Colonic mucosa (tissue), 4 donors: ENCODE data around the gene CFAP141. TPM values are rescaled to one million over a fixed set of nuclear protein-coding genes. Genes with fewer than 3 reads are reported as not detected.
"Not testable (repeated sequence)": the region's sequence is repeated elsewhere in the genome, so short reads cannot be mapped to it uniquely, and the experiment has no call there.

Experiments
- DNase-seq: peaks from one replicate; pipeline ENCODE4 v3.0.0-alpha.2; 2020
- H3K27ac ChIP-seq: fragments of 200-600 bp; one replicate; pipeline ENCODE4 v1.8.0; 2021
- H3K27me3 ChIP-seq: fragments of 200-600 bp; one replicate; pipeline ENCODE4 v1.8.0; 2021
- H3K36me3 ChIP-seq: fragments of 200-600 bp; one replicate; pipeline ENCODE4 v1.8.0; 2021
- H3K4me1 ChIP-seq: fragments of 200-600 bp; one replicate; pipeline ENCODE4 v1.8.0; 2021; ENCODE audit warnings: mild to moderate bottlenecking
- H3K4me3 ChIP-seq: fragments of 200-600 bp; one replicate; pipeline ENCODE4 v1.8.0; 2021
- H3K9ac ChIP-seq, 2 donors: one replicate each; pipeline ENCODE4 v1.7.0; 2013; ENCODE audit warnings: control low read depth in 2 of 2, low read depth in 2 of 2, low read length in 2 of 2
- H3K9me3 ChIP-seq: fragments of 200-600 bp; one replicate; pipeline ENCODE4 v1.8.0; 2021
- intact Hi-C: fragments of 100-400 bp; cut with DNase I; formaldehyde crosslinking; loops from one replicate; pipeline ENCODE4 v1.14.1; 2022
- total RNA-seq, 2 donors: library from RNA; stranded (reverse); fragmentation: NEBNext Ultra II Directional in 1 of 2; extraction: Animal tissue kit (Norgen Biotek cat#: 25700) in 1 of 2; gene quantifications; one replicate each; pipeline ENCODE4 v1.2.1, GENCODE V29; 2021
- TF ChIP-seq, protein P1 (sequence below): fragments of 200-600 bp; IDR thresholded peaks from one replicate; pipeline ENCODE4 v1.8.0; 2022; ENCODE audit warnings: antibody characterized with exemption, mild to moderate bottlenecking
- donor health status: healthy.
- donor health status: DM: no; HTN: no; CAD: no.
- donor health status: DM: no; HTN: no; CAD: no.

CFAP141 gene
- total RNA-seq, 2 donors from 2014 or later, result not detected

DNA sequence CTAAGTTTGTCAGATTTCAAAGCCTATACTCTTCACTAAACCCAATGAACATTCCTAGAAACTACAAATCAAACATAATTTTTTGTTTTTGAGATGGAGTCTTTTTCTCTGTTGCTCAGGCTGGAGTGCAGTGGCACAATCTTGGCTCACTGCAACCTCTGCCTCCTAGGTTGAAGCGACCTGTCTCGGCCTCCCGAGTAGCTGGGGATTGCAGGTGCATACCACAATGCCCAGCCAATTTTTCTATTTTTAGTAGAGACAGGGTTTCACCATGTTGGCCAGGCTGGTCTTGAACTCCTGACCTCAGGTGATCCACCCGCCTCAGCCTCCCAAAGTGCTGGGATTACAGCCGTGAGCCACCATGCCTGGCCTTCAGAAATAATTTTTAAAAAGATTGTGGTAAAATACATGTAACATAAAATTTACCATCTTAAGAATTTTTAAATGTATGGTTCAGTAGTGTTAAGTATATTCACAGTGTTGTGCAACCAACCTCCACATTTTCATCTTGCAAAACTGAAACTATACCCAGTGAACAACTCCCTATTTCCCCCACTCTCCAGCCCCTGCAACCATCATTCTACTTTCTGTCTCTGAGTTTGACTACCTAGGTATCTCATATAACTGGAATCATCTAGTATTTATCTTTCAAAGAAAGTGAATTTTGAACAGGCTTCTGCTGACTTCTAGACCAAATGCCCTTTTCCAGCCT, 2.7 kb upstream of the CFAP141 start:
- no peak overlapping the region for H3K9ac ChIP-seq
- DNase-seq, result no peak
- H3K9me3 ChIP-seq, result no peaks in the 10 kb centered on the region
- no peaks in the 10 kb centered on the region for H3K4me1 ChIP-seq
- peaks cover 29% of the 10 kb centered on the region for H3K36me3 ChIP-seq
- TF ChIP-seq, protein P1, sequence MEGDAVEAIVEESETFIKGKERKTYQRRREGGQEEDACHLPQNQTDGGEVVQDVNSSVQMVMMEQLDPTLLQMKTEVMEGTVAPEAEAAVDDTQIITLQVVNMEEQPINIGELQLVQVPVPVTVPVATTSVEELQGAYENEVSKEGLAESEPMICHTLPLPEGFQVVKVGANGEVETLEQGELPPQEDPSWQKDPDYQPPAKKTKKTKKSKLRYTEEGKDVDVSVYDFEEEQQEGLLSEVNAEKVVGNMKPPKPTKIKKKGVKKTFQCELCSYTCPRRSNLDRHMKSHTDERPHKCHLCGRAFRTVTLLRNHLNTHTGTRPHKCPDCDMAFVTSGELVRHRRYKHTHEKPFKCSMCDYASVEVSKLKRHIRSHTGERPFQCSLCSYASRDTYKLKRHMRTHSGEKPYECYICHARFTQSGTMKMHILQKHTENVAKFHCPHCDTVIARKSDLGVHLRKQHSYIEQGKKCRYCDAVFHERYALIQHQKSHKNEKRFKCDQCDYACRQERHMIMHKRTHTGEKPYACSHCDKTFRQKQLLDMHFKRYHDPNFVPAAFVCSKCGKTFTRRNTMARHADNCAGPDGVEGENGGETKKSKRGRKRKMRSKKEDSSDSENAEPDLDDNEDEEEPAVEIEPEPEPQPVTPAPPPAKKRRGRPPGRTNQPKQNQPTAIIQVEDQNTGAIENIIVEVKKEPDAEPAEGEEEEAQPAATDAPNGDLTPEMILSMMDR, result no peak
- H3K4me3 ChIP-seq, result no peak overlapping the region
- no peak overlapping the region for H3K27ac ChIP-seq
- intact Hi-C loops, result no loop called here
- H3K27me3 ChIP-seq, result no peaks in the 10 kb centered on the region

DNA sequence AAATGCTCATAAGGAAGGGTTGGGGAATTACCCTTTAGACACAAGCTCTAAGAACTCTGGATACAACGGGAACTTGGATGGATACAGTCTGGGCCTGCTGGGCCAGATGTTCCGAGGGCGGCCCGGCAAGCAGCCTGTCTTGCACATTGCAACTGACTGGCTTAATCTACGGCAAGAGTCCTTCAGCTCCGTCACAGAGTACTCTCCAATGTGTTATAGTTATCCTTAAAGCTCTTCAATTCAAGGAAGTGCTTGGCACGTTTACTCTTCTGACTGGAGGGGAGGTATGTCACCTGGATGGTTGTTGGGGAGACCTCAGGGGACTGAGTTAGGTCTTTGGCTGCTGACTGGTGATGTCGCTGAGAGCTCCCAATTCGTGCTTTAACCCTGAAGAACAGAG, 1.1 kb upstream of the CFAP141 start:
- no peaks in the 10 kb centered on the region for H3K4me1 ChIP-seq
- DNase-seq, result no peak
- no peak overlapping the region for H3K27ac ChIP-seq
- TF ChIP-seq, protein P1, result no peak
- H3K27me3 ChIP-seq, result no peaks in the 10 kb centered on the region
- H3K9me3 ChIP-seq, result no peaks in the 10 kb centered on the region
- no peak overlapping the region for H3K9ac ChIP-seq
- H3K36me3 ChIP-seq, result peaks cover 18% of the 10 kb centered on the region
- no peak overlapping the region for H3K4me3 ChIP-seq
- intact Hi-C loops, result no loop called here

DNA sequence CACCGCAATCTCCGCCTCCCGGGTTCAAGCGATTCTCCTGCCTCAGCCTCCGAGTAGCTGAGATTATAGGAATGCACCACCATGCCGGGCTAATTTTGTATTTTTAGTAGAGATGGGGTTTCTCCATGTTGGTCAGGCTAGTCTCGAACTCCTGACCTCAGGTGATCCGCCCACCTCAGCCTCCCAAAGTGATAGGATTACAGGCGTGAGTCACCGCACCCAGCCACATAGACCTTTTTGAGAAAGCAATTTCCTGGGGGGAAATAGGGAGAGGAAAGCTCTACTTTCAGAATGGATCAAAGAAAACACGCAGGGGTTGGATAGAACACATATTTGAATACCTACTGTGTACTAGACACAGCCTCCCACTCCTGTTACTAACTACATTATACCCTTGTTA, 355 bp downstream of the CFAP141 start:
- H3K27me3 ChIP-seq, H3K9ac ChIP-seq, H3K4me1 ChIP-seq, H3K4me3 ChIP-seq, intact Hi-C loops, H3K36me3 ChIP-seq, H3K9me3 ChIP-seq, DNase-seq, H3K27ac ChIP-seq: not testable (repeated sequence)

DNA sequence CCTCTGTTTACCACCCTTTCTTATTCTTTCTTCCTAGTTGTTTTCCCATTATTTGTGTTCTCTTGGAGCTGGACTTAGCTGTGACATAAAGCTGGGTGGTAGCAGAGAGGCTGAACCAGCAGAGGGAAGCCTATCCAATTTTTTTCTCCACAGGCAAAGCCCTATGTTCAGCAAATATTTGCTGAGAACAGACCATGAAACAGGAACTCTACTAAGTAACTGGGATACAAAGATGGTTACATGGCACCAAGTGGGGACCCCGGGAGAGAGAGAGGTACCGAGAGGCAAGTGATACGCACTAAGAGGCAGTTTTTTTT, 6.6 kb downstream of the CFAP141 start:
- H3K36me3 ChIP-seq, result no peaks in the 10 kb centered on the region
- H3K4me1 ChIP-seq, result no peaks in the 10 kb centered on the region
- H3K9ac ChIP-seq, result no peak overlapping the region
- H3K9me3 ChIP-seq, result no peaks in the 10 kb centered on the region
- no peak for DNase-seq
- H3K27ac ChIP-seq, result no peak overlapping the region
- TF ChIP-seq, protein P1, result no peak
- no peak overlapping the region for H3K4me3 ChIP-seq
- H3K27me3 ChIP-seq, result no peaks in the 10 kb centered on the region
- intact Hi-C loops, result loop anchor here (10.0 kb wide), 2 partner anchors 65 to 135 kb away; no protein-coding TSS in a partner anchor

DNA sequence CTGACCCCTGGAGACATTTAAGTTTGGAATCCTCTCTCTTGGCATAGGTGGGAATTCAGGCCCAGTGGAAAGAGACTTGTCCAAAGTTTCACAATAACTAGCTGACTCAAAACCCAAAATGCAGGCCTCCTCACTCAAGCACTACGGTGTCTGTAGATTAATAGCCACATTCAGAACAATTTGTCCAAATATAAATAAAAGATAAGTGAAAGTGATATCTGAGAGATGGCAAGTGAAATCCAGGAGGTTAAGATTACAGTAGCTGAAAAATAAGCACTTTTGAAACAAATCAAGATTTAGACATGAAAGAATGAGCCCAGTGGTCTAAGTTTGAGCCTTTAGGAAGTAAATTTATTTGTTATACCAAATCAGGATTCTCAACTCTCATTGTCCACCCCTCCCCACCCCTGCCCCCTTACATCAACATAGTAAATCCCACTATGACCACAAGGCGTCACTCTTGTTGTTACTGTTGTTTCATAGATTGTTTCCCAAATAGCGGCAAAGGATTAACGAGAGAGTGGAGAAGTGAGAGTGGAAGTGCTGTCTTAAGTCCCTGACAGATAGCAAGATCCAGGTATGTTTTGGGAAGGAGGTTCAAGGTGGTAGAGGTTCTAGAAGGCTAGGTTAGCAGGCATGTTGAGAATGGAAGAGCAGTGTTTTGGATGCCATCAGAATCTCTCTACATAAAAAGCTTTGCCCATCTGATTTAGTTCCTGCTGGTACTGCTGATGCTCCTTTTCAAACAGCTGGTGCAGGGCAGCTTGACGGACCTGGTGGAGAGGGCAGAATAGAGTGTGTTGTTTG, 7.2 kb downstream of the CFAP141 start:
- DNase-seq, result peak; percentile 40
- no peak overlapping the region for H3K27ac ChIP-seq
- intact Hi-C loops, result loop anchor here (10.0 kb wide), 2 partner anchors 66 to 136 kb away; no protein-coding TSS in a partner anchor

More for the DNA sequence above, 7.2 kb downstream of the CFAP141 start:
- H3K27me3 ChIP-seq, result no peaks in the 10 kb centered on the region
- TF ChIP-seq, protein P1, result peak; percentile 30
- H3K9me3 ChIP-seq, result no peaks in the 10 kb centered on the region
- no peak overlapping the region for H3K4me3 ChIP-seq
- no peaks in the 10 kb centered on the region for H3K4me1 ChIP-seq
- no peak overlapping the region for H3K9ac ChIP-seq
- no peaks in the 10 kb centered on the region for H3K36me3 ChIP-seq
